HPDE6-E6E7 (cell line): ENCODE results near the gene NHERF1.
A peak's percentile ranks its signal among the peaks of the same experiment; 100 is the strongest.

Experiments used
- DNase-seq: peaks from one replicate; pipeline ENCODE4 v3.0.0; 2011; ENCODE audit warnings: missing footprints; ENCODE audit errors: extremely low spot score

The NHERF1 gene

DNA sequence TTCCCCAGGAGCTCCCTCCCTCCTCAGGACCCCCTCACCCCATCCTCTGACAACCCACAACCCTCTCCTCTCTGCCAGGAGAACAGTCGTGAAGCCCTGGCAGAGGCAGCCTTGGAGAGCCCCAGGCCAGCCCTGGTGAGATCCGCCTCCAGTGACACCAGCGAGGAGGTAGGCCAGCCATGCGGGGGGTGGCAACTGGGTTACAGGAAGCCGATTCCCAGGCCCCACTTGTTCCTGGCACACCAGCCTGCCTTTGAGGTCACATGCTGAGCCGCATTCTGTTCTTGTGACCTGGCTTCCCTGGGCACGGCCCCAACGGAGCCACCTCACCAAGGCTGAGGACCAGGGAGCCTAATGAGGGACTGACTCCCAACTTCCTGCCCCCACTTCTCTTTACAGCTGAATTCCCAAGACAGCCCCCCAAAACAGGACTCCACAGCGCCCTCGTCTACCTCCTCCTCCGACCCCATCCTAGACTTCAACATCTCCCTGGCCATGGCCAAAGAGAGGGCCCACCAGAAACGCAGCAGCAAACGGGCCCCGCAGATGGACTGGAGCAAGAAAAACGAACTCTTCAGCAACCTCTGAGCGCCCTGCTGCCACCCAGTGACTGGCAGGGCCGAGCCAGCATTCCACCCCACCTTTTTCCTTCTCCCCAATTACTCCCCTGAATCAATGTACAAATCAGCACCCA, 19.8 kb downstream of the NHERF1 start:
- no peak for DNase-seq

- no peak for DNase-seq
Observed at GRCh38 chr17:74768763-74769114, 20.3 kb downstream of the NHERF1 start.

- no peak for DNase-seq
Observed at GRCh38 chr17:74769266-74769855, 20.9 kb downstream of the NHERF1 start.

DNA sequence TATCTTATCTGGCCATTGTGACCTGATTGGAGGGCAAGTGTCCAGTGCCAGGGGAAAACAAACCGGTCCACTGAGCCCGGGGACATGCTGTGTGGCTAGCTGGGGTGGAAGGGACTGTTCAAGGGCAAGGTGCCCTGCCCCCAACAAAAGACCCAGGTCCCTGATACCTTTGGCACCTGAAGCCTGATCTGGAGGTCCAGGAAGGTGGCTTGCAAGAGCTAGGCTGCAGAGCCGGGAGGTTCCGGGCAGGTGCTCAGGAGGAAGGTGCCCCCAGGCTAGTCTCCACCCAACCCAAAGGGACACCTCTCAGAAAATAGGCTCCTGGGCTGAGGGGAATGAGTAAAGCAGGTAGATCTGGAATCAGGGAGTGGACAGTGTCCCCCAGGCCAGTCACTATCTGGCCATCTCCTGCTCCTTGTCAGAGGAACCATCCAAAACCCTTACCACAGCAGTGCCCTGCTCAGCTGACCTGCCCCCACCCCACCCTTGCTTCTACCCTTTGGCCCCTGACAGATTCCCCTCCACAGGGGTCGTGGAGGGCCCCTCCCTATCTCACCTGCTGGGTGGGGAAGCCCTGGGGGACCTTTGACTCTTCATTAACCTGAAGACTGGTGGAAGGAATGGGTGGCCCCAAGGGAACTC, 21.5 kb downstream of the NHERF1 start:
- DNase-seq = no peak

- no peak for DNase-seq
Observed at GRCh38 chr17:74770498-74771318, 22.3 kb downstream of the NHERF1 start.

DNA sequence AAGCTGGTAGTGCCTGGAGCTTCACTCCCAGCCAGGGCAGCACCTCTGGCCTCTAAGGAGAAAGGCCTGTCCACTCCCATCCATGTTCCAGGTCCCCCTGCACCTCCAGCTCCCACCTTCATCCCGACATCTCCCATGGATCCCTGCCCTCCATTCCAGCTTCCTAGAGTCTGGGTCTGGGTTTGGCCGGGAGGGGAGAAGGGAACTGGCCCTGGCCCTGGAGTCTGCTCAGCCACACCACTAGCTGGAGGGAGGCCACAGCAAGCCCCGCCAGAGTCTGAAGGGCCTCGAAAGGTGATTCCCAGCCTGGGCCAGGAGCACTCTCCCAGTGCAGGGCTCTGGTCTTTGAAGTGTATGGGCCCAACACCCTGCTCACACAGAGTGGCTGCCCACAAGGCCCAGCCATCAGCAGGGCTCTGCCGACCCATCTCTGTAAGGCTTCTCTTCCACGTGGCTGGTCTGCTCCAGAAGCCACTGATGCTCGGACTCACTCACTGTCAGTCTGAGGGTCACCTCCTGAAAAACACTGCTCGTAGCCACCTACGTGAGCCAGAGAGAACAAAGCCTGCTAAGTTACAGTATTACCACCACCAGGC, 23.0 kb downstream of the NHERF1 start:
- DNase-seq = no peak

DNA sequence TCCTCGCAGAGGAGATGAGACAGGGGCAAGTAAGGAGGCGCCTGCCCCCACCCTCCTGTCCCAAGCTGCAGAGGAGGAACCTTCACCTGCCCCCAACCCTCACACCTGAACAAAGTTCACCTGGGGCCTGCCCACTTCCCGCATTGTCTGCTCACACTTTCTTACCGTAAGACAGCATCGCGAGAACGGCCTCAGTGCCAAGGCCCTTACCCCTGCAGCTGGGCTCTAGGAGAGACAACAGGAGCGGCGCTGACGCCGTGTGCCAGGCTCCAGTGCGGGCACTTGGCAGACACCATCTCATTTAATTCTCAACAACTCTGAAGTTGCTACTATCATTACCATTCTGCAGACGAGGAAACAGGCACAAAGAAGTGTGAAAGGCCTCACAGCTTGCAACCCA, 23.6 kb downstream of the NHERF1 start:
- no peak for DNase-seq

GRCh38 chr17:74773414-74773813, 25.0 kb downstream of the NHERF1 start:
- no peak for DNase-seq

DNA sequence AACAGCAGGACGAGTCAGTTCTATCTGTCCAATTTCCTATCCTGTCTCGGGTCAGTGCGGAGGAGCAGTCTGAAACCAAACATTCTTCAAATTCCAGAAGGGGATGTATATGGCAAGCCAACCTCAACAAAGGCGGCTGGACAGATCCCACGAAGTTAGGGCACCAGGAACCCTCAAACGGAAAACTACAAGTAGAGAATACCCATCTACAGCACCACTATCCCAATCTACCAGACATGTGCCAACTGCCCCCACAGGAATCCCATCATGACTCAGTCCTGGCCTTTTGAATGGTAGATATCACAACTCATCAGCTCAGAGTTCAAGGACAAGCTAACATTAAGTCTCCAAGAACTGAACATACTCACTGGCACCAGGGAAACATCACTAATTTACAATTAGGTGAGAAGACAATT, 25.5 kb downstream of the NHERF1 start:
- DNase-seq = no peak

GRCh38 chr17:74775409-74776043, 27.1 kb downstream of the NHERF1 start:
- DNase-seq = no peak

GRCh38 chr17:74776044-74776962, 27.9 kb downstream of the NHERF1 start, which contains the start of gene NAT9:
Gene NAT9, minus strand, starts transcription at chr17:74776345. Its CDS starts 647 bp downstream, at chr17:74775698.
- DNase-seq = peak; percentile 99

DNA sequence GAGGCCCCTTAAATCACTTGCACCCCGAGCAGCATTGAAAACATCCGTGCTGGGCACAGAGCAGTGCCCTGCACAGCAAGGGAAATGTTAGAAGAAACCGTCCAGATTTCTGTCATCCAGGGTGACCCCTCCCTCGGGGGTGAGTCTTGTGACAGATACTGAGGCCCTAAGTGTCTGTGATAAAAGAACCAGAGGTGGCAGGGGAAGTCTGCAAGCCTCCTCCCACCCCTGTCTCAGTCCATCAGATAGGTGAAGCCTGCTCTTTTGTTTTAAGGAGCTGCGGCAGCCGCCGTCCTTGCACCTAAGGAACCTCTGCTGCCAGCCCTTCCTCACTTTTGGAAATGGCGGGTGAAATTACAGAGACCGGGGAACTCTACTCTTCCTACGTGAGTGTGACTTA, 28.6 kb downstream of the NHERF1 start:
- DNase-seq = no peak

DNA sequence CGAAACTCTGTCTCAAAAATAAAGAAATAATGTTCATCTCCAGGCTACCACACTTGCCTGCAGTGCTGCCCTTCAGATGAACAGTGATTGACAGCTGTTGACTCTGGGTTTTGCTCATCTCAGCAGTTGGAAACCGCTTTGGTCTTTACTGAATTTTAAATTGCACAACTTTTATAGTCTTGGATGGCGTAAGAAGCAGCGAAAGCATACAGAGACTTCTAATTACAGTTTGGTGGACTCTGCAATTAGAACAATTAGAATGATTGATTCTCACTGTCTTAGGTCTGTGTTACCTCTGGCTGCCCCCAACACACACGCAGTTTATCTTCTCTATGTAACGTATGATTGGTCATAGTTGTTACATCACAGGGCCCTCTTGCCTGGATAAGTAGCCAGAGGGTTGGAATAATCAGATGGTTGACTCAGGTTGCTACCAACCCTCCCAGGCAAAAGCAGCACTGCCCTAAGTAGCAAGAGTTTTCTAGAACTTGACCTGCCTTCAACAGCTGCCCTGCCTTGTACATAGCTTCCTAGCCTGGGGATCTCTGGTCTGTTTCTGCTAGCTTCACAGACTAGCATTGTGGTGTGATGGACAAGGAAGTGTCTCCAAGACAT, 29.6 kb downstream of the NHERF1 start:
- DNase-seq = no peak

GRCh38 chr17:74778960-74779359, 30.5 kb downstream of the NHERF1 start:
- DNase-seq = no peak

DNA sequence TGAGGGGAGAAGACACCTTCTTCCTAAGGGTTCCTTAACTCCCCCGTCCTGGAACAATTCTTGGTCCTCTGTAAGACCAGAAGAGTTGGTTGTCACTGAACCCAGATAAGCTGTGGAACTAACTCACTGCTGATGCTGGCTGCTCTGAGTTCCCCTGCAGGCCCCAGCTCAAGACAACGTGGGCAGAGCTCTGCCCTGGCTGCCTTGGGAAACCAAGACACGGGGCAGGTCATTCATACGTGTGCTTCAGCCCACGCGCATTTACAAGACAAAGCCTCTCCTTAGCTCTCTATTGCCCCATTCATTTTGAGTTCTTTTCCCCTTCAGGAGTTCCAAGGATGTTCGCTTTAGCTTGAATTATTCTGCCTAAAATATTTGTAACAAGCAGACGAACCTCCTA, 31.1 kb downstream of the NHERF1 start:
- no peak for DNase-seq

GRCh38 chr17:74779948-74780400, 31.5 kb downstream of the NHERF1 start:
- DNase-seq = no peak

DNA sequence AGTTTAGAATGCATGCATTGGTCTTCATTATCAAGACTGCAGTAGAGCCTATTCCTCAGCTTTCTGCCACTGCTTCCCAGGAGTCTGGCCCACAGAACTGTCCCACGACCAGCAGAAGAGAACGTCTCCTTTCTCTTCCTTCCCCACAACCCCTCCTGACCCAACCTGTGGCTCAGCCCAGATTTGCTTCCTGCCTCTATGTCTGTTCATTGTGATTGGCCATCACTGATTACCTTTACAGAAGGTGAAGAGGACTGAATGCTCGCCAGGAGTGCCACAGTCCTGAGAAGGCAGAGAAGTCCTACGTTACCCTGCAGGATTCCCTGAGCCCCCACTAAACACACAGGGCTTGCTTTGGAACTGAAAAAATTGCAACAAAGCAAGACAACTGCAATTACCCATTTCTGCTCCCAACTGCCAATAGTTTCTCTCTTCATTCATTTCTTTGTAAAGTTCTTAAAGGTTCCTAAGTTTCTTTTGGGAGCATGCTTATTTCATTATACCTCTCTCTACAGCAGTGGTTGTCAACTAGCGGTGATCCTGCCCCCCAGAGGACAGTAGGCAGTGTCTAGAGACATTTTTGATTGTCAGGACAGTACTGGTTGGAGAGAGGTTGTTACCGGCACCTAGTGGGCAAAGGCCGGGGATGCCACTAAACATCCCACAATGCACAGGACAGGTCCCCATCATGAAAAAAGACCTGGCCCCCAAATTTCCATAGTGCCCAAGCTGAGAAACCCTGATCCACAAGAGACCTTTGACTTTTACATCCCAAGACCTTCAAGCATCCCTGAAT, 32.2 kb downstream of the NHERF1 start:
- DNase-seq = peak; percentile 46

DNA sequence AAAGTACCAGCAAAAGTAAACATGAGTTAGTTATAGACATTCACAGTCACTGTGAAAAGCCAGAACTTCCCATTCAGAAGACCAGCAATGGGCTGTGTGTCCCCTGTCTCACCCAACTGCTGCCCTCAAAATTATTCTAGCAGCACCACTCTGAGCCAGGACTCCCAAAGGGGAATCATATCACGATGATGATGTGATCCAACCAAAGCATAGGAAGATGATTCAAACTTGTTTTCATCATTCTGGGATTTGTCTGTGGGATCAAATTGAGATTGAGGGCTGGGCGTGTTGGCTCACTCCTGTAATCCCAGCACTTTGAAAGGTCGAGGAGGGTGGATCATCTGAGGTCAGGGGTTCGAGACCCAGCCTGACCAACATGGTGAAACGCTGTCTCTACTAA, 34.1 kb downstream of the NHERF1 start:
- DNase-seq = no peak
